ENCODE results near the gene PRDM5.

PRDM5 gene

GRCh38 chr4:120814886-120815285 lies 107.6 kb downstream of the PRDM5 start:
- H3K27ac ChIP-seq, result no peak overlapping the region
- TF ChIP-seq ZFX (IDR thresholded peaks at IDR 0.05; ENCODE audit: borderline replicate concordance) (no peak), CTCF (IDR thresholded peaks at IDR 0.05) (no peak)

GRCh38 chr4:120812216-120812615 lies 110.3 kb downstream of the PRDM5 start:
- TF ChIP-seq CTCF (IDR thresholded peaks at IDR 0.05) (no peak), ZFX (IDR thresholded peaks at IDR 0.05; ENCODE audit: borderline replicate concordance) (no peak)
- no peak overlapping the region for H3K27ac ChIP-seq

GRCh38 chr4:120809518-120809917 lies 113.0 kb downstream of the PRDM5 start:
- TF ChIP-seq CTCF (IDR thresholded peaks at IDR 0.05), result peak; percentile 56
- TF ChIP-seq ZFX (IDR thresholded peaks at IDR 0.05; ENCODE audit: borderline replicate concordance), result no peak
- no peak overlapping the region for H3K27ac ChIP-seq

DNA sequence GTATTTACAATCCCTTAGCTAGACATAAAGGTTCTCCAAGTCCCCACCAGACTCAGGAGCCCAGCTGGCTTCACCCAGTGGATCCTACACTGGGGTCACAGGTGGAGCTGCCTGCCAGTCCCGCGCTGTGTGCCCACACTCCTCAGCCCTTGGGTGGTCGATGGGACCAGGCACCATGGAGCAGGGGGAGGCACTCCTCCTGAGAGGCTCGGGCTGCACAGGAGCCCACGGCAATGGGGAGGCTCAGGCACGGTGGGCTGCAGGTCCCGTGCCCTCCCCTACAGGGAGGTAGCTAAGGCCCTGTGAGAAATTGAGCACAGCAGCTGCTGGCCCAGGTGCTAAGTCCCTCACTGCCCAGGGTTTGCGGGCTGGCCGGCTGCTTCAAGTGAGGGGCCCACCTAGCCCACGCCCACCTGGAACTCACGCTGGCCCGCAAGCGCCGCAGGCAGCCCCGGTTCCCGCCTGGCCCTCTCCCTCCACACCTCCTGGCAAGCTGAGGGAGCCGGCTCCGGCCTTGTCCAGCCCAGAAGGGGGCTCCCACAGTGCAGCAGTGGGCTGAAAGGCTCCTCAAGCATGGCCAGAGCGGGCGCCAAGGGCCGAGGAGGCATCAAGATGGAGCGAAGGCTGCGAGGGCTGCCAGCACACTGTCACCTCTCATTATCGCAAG lies 113.9 kb downstream of the PRDM5 start:
- no peak overlapping the region for H3K27ac ChIP-seq
- TF ChIP-seq ZFX (IDR thresholded peaks at IDR 0.05; ENCODE audit: borderline replicate concordance) (no peak), CTCF (IDR thresholded peaks at IDR 0.05) (no peak)

DNA sequence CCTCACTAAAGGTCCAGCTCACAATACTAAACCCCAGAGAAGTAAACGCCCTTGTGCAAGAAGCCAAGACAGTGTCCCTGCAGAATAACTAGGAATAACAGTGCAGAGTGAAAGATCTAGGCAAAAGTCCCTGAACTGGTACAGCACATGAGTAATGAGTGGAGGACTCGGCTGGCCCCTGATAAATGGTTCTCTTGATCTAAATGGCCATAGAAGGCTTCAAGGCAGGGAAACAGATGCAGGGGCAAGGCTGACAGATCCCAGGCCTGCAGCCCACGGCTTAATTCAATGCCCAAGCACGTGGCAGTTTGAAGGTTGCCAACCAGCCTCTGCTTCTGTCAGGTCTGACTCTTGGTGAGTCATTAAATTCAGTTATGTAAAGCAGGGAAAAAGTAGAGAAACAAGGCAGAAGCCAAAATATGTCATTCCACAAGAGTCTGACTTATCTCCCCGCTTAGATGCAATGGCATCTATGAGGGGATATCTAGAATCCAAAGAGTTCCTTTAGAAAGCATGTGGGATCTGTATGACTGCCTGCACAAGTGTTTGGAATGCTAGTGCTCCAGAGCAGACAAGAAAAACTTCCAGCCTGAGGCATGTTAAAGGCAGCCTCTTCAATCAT lies 121.3 kb downstream of the PRDM5 start:
- no peak overlapping the region for H3K27ac ChIP-seq
- TF ChIP-seq ZFX (IDR thresholded peaks at IDR 0.05; ENCODE audit: borderline replicate concordance) (no peak), CTCF (IDR thresholded peaks at IDR 0.05) (no peak)

- TF ChIP-seq ZFX (IDR thresholded peaks at IDR 0.05; ENCODE audit: borderline replicate concordance) (no peak), CTCF (IDR thresholded peaks at IDR 0.05) (no peak)
Observed at GRCh38 chr4:120798570-120798969, 124.0 kb downstream of the PRDM5 start.

GRCh38 chr4:120796271-120796670 lies 126.3 kb downstream of the PRDM5 start:
- H3K27ac ChIP-seq, result no peak overlapping the region
- no peak for TF ChIP-seq ZFX (IDR thresholded peaks at IDR 0.05; ENCODE audit: borderline replicate concordance)
- TF ChIP-seq CTCF (IDR thresholded peaks at IDR 0.05), result no peak

More at GRCh38 chr4:120798570-120798969, 124.0 kb downstream of the PRDM5 start:
- no peak overlapping the region for H3K27ac ChIP-seq

Data from 22Rv1 (cell line).